ENCODE results near the gene SPDYE6. TPM values are rescaled to one million over a fixed set of nuclear protein-coding genes. Genes with fewer than 3 reads are reported as not detected.

Gene SPDYE6
- total and polyA plus RNA-seq, 10 of the 15 experiments (the other 5 are each of a cell fraction or from before 2014, with no cell fraction given), result 0.05 to 2.3 (median 1.00) TPM; not detected in 6

DNA sequence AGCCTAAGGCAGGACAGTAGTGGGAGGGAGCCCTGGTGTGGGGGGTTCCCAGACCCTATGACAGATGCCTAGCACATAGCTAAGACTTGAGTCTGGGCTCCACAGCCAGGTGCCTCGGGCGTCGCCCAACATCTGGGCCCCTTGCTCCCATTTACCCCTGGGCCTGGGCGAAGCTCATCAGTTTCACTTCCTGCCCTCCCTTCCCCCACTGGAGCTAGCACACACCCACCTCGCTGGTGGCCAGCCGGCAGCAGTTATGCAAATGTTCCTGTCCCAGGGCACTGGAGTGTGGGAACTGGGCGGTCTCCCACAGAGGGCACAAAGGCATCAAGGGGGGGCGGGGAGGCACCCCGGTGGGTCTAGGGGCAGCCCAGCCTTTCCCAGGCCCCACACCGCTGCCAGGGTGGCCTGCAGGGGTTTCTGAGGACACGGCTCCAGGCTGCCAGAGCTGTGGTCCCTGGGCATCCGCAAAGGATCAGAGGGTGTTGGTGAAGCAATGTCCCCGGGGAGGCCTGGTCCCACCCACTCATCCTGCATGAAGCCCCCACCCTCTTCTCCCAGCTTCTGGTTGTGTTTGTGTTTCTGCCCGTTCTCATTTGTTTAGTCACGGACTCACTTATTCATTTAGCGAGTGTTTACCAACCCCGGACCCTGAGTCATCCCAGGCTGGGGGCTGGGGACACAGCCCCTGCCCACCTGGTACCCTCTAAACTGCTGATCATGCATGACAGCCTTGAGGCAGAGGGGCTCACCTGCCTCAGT is 49.1 kb downstream of the SPDYE6 start (continued):
- TF ChIP-seq RELA (IDR thresholded peaks at IDR 0.05; ENCODE audit: borderline replicate concordance, partially characterized antibody) (peak; percentile 76), SPI1 (IDR thresholded peaks at IDR 0.05; ENCODE audit: borderline replicate concordance, insufficient read depth, low read depth, low read length) (peak; percentile 96), JUNB (IDR thresholded peaks at IDR 0.05) (peak; percentile 64), RFX5 (IDR thresholded peaks at IDR 0.05; ENCODE audit: low read depth, low read length) (no peak), NR2C2 (IDR thresholded peaks at IDR 0.05; ENCODE audit: borderline replicate concordance, control insufficient read depth, insufficient read length, low read depth) (no peak), BRCA1 (IDR thresholded peaks at IDR 0.05; ENCODE audit: low read depth, low read length) (no peak), TAF1 (IDR thresholded peaks at IDR 0.05; ENCODE audit: borderline replicate concordance, low read depth, low read length) (0 out of 2 replicates have a peak, but pooled peaks have one; percentile 56), ASH2L (IDR thresholded peaks at IDR 0.05; ENCODE audit: borderline replicate concordance, low read depth) (0 out of 2 replicates have a peak, but pooled peaks have one; percentile 45), RAD51 (IDR thresholded peaks at IDR 0.05) (no peak), CHD1 (IDR thresholded peaks at IDR 0.05; ENCODE audit: low read depth, low read length) (no peak), IRF4 (IDR thresholded peaks at IDR 0.05; ENCODE audit: low read depth, low read length) (peak; percentile 87), BACH1 (IDR thresholded peaks at IDR 0.05; ENCODE audit: borderline replicate concordance) (peak; percentile 23; the same call in 1 of the 2 replicates), WRNIP1 (IDR thresholded peaks at IDR 0.05; ENCODE audit: borderline replicate concordance, low read depth, low read length) (no peak)
- TF ChIP-seq, protein P1, sequence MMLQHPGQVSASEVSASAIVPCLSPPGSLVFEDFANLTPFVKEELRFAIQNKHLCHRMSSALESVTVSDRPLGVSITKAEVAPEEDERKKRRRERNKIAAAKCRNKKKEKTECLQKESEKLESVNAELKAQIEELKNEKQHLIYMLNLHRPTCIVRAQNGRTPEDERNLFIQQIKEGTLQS (IDR thresholded peaks at IDR 0.05; ENCODE audit: borderline replicate concordance, extremely low read depth, low read depth, low read length), result no peak
- TF ChIP-seq, protein P2, sequence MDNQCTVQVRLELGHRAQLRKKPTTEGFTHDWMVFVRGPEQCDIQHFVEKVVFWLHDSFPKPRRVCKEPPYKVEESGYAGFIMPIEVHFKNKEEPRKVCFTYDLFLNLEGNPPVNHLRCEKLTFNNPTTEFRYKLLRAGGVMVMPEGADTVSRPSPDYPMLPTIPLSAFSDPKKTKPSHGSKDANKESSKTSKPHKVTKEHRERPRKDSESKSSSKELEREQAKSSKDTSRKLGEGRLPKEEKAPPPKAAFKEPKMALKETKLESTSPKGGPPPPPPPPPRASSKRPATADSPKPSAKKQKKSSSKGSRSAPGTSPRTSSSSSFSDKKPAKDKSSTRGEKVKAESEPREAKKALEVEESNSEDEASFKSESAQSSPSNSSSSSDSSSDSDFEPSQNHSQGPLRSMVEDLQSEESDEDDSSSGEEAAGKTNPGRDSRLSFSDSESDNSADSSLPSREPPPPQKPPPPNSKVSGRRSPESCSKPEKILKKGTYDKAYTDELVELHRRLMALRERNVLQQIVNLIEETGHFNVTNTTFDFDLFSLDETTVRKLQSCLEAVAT (IDR thresholded peaks at IDR 0.05), result no peak; the same call in 1 of the 2 replicates
- TF ChIP-seq, protein P3, sequence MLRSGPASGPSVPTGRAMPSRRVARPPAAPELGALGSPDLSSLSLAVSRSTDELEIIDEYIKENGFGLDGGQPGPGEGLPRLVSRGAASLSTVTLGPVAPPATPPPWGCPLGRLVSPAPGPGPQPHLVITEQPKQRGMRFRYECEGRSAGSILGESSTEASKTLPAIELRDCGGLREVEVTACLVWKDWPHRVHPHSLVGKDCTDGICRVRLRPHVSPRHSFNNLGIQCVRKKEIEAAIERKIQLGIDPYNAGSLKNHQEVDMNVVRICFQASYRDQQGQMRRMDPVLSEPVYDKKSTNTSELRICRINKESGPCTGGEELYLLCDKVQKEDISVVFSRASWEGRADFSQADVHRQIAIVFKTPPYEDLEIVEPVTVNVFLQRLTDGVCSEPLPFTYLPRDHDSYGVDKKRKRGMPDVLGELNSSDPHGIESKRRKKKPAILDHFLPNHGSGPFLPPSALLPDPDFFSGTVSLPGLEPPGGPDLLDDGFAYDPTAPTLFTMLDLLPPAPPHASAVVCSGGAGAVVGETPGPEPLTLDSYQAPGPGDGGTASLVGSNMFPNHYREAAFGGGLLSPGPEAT (IDR thresholded peaks at IDR 0.05; ENCODE audit: low read depth), result peak; percentile 82
- TF ChIP-seq, protein P4, sequence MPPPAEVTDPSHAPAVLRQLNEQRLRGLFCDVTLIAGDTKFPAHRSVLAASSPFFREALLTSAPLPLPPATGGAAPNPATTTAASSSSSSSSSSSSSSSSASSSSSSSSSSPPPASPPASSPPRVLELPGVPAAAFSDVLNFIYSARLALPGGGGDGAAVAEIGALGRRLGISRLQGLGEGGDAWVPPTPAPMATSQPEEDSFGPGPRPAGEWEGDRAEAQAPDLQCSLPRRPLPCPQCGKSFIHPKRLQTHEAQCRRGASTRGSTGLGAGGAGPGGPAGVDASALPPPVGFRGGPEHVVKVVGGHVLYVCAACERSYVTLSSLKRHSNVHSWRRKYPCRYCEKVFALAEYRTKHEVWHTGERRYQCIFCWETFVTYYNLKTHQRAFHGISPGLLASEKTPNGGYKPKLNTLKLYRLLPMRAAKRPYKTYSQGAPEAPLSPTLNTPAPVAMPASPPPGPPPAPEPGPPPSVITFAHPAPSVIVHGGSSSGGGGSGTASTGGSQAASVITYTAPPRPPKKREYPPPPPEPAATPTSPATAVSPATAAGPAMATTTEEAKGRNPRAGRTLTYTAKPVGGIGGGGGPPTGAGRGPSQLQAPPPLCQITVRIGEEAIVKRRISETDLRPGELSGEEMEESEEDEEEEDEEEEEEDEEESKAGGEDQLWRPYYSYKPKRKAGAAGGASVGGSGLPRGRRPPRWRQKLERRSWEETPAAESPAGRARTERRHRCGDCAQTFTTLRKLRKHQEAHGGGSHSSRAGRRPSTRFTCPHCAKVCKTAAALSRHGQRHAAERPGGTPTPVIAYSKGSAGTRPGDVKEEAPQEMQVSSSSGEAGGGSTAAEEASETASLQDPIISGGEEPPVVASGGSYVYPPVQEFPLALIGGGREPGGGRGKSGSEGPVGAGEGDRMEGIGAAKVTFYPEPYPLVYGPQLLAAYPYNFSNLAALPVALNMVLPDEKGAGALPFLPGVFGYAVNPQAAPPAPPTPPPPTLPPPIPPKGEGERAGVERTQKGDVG (CRISPR knock-in tag; IDR thresholded peaks at IDR 0.05), result no peak
- TF ChIP-seq, protein P5, sequence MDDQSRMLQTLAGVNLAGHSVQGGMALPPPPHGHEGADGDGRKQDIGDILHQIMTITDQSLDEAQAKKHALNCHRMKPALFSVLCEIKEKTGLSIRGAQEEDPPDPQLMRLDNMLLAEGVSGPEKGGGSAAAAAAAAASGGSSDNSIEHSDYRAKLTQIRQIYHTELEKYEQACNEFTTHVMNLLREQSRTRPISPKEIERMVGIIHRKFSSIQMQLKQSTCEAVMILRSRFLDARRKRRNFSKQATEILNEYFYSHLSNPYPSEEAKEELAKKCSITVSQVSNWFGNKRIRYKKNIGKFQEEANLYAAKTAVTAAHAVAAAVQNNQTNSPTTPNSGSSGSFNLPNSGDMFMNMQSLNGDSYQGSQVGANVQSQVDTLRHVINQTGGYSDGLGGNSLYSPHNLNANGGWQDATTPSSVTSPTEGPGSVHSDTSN (IDR thresholded peaks at IDR 0.05; ENCODE audit: insufficient replicate concordance, low read depth, low read length), result no peak
- TF ChIP-seq, protein P6, sequence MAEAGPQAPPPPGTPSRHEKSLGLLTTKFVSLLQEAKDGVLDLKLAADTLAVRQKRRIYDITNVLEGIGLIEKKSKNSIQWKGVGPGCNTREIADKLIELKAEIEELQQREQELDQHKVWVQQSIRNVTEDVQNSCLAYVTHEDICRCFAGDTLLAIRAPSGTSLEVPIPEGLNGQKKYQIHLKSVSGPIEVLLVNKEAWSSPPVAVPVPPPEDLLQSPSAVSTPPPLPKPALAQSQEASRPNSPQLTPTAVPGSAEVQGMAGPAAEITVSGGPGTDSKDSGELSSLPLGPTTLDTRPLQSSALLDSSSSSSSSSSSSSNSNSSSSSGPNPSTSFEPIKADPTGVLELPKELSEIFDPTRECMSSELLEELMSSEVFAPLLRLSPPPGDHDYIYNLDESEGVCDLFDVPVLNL (IDR thresholded peaks at IDR 0.05; ENCODE audit: low read depth, low read length), result no peak

Data from GM12878 (cell line).